Left colon (tissue), 2 donors: ENCODE data around the gene PDE5A. TPM values are rescaled to one million over a fixed set of nuclear protein-coding genes. Genes with fewer than 3 reads are reported as not detected.
"Not testable (repeated sequence)": the region's sequence is repeated elsewhere in the genome, so short reads cannot be mapped to it uniquely, and the experiment has no call there.

ENCODE experiments used
- ATAC-seq: fragments of 200-7000 bp; cut with Tn5 transposase; one replicate; pipeline ENCODE4 v1.9.1; 2020; ENCODE audit warnings: mild to moderate bottlenecking, moderate library complexity
- DNase-seq, 2 donors: peaks; one replicate each; pipeline ENCODE4 v3.0.0-alpha.2; 2020
- intact Hi-C, 2 donors: fragments of 100-400 bp; cut with DNase I in 1 of 2; cut with micrococcal nuclease in 1 of 2; formaldehyde crosslinking; loops; one replicate each; pipeline versions ENCODE4 v1.11.2 to v1.14.0; 2022; cut with DNase I, micrococcal nuclease
- long read RNA-seq: library from polyadenylated mRNA; unstranded; transcript quantifications from one replicate; pipeline ENCODE4 v2.0.0, GENCODE V29; 2021
- total RNA-seq, 2 donors: library from RNA; stranded (reverse); fragmentation: NEBNext Ultra II Directional; extraction: Animal tissue kit (Norgen Biotek cat#: 25700); gene quantifications; one replicate each; pipeline ENCODE4 v1.2.1, GENCODE V29; 2021
- donor health status: DM: no; HTN: no; CAD: no.
- donor health status: DM: yes; HTN: yes; CAD: no.

The PDE5A gene
- total RNA-seq = 10 to 100 TPM; 30.7 to 53.6 TPM
- long read RNA-seq, partial matches to known transcripts = 9 of 12 reads
- long read RNA-seq, other reads (novel, unspliced or antisense) = 2 of 12 reads

DNA sequence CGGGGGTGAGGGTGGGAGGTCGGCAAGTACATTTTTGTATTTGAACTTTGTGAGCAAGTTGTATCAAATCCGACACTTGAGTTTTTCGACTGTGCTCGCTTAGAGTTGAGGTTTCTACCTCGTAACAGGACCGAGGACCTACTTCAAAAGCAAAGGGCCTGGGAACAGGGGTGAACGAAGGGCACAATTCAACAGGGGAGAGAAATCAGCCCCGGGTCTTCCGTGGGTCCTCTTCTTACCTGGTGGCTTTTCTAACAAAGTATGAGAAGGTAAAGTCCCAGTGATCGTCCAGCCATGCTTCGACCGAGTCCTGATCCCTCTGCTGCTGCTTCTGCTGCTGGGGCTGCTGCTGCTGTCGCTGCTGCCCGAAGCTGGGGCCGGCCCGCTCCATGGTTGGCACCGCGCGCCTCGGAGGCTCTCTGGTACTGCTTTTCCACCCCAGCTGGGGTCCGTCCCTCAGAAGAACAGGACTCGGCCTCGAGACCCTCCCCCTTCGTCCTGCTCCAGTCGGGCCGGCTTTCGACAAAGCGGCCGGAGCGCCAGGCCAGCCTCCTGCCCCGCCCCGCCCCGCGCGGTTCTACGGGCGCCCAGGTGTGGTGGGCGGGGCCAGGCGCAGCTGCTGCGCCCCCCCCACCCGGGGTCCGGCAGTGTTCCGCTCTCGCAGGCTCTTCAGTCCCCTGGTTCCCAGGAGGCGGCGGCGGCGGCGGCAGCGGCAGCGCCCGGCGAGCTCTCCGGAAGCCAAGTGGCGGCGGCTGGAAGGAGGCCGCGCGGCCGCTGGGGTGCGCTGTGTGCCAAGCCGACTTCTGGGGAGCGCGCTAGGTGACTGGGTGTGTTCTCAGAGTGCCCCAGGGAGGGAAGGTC lies at the start of gene PDE5A:
TSS of gene PDE5A (minus strand) at position 524 of the 861 bp plus-strand sequence. CDS start at position 391, 133 bp downstream.
- DNase-seq = peak; percentile 82 to 86
- intact Hi-C loops = no loop called here
- peak; percentile 86 for ATAC-seq

DNA sequence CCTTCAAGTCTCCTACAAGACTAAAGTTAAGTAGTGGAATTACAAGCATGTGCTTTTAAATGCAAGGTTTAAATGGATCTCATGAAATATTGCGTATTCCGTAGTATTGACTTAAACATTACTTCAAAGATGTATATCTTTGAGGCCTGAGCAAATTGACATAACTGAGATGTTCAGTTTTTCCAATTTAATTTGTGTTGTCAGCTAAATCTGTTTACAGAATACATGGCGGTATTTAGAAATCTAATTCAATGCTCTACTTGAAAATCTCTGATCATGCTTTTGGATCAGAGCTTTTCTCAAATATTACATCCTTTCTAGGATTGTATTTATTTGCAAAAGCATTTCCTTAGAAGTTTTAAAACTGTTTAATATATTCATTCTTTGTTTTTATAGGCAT lies 47.5 kb upstream of the PDE5A start:
- DNase-seq = no peak
- intact Hi-C loops = no loop called here
- ATAC-seq = no peak

DNA sequence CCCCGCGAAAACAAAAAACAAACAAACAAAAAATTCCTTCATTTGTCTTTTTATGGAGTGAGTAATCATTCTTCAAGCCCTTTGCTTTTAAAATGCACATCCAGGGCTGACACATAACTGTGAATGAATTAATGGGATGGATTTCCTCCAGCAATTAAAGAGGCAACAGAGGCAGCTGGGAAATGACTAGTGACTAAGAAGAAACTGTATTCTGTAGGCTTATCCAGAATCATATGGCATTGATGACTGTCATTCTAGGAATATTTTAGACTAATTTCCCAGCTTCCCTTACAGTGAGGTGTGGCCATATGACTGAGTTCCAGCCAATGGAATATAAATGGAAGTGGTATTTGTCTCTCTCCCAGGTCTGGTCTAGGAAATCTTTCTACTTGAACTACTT lies 46.8 kb upstream of the PDE5A start:
- intact Hi-C loops = no loop called here
- DNase-seq (no peak), ATAC-seq (no peak)

DNA sequence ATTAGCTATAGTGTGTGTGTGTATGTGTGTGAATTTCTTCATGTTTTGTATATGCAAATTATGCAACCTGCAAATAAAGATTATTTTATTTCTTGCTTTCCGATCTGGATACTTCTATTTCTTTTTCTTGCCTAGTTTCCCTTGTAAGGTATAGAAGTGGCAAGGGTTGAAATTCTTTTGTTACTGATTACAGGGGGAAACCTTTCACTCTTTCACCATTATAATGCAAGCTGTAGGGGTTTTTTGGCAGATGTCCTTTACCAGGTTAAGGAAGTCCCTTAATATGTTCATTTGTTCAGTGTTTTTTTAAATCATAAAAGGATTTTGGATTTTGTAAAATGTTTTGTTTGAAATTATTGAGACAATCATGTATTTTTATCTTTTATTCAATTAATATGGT lies 44.3 kb upstream of the PDE5A start:
- intact Hi-C loops = no loop called here

DNA sequence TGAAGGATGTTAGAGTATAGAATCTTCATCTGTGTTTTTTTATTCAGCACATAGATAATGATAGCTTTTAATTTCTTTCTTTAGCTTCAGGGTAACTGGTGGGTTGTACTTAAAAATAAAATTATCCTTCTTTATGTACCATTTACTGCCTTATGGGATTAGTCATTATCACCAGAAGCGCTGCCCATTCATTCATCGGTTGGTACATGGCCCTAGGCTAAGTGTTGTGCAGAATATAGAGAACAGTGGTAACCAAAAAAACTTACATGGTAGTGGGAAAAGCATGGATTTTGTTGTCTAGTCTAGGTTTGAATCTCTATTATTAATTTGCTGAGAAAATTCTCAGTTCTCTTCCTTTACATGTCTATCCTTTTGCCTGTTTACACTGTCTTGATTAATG lies 43.5 kb upstream of the PDE5A start:
- DNase-seq (no peak), ATAC-seq (no peak)
- intact Hi-C loops = no loop called here

More for the DNA sequence above, 44.3 kb upstream of the PDE5A start:
- no peak for DNase-seq
- no peak for ATAC-seq

DNA sequence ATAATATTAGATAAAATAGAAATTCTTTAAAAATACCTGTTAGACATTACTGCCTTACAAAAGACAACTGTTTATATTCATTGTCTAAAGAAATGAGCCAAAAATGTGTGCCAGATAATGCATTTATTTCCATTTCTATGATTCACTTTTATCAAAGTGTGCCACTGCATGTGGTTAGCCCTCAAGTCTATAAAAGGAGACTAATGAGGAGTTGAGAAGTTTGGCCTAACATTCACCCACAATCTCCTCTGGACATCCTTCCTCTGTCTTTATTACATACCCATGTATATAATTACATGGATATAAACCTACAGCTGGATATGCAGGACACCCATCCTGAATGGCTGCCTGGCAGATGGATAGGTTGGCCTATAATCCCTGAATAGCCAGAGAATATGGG lies 42.6 kb upstream of the PDE5A start:
- intact Hi-C loops = no loop called here
- ATAC-seq = no peak
- DNase-seq = no peak

DNA sequence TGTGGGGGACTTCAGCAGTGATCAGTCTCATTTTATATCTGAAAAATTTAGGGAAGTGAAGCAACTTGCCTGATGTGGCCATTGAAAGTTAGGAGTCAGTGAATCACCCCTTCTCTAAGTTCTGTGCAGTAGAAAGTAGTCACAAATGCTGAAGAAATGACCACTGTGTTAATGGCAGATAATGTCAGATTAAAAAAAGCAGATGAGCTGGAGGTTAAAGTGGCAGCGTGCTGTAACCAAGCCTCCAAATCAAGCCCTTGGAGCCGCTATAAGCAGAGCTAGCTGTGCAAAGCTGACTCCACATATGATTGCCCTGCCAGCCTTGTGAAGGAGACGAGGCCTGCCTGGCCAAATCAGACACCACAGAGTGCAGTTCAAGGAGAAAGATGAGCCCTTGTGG lies 39.2 kb upstream of the PDE5A start:
- intact Hi-C loops = no loop called here
- ATAC-seq = no peak
- DNase-seq = no peak

DNA sequence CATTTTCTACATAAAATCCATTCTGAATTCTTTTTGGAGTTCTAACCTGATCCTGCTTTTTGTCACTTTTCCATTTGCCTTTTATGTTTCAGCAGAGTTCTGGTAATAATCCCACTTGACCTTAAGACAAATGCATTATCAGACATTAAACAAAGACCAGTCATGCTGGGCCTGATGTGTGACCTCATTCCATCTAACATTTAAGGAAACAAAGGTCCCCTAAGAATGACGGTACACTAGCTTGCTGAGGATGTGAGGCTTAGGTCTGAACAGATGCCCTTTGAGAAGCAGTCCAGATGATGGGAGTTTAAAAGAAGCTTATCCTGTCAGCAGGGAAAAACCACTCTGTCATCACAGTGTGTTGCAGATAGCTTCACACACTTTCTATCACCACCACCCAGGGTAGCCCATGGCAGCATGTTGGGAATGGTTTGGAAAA lies 38.1 kb upstream of the PDE5A start:
- intact Hi-C loops = no loop called here
- DNase-seq (no peak), ATAC-seq (no peak)

DNA sequence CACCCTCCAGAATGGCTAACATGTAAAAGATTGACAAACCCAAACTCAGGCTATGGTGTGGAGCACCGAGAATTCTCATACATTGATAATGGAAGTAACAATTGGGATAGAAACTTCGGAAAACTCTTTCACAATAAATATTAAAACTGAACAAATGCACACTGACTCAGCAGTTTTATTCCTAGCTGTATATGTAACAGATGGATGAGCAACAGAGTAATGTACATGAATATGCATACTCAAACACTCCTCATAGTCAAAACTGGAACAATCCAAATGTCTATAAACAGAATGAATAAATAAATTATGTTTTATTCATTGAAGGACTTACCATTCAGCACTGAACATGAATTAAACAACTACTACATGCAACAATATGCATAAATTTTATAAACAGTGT lies 37.1 kb upstream of the PDE5A start:
- DNase-seq (no peak), ATAC-seq (no peak)
- intact Hi-C loops = no loop called here

DNA sequence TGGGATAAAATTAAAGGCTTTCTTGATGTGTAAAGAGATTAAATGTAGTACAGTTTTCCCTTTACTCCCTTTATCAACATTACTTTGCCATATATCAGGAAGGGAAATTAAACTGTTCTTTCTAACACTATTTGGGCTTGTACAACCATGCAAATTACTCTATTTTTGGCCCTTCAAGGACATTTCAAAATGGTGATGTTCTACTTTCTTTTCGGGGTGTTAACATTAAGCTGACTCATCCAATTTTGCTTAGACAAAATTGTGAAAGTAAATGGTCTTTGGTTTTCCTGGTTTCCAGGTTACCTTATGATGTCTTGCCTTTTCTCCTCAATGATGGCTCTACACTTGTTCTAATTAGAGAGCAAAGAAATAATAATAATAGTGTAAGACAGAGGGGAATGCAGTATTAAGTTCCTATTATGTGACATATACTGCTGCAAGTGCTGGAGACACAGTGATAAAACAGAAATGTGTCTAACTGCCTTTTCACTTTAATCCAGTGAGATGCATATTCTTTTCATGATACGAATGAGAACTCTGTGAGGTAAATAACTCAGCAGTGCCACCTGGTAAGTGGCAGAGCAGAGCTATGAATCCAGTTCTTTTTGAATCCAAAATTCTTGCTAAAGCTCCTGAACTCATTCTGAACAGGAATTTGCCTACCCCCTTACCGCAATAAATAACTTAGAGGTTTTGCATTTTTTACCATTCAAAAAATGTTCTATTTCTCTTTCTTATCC lies 35.7 kb upstream of the PDE5A start:
- intact Hi-C loops = no loop called here
- DNase-seq = no peak
- no peak for ATAC-seq

DNA sequence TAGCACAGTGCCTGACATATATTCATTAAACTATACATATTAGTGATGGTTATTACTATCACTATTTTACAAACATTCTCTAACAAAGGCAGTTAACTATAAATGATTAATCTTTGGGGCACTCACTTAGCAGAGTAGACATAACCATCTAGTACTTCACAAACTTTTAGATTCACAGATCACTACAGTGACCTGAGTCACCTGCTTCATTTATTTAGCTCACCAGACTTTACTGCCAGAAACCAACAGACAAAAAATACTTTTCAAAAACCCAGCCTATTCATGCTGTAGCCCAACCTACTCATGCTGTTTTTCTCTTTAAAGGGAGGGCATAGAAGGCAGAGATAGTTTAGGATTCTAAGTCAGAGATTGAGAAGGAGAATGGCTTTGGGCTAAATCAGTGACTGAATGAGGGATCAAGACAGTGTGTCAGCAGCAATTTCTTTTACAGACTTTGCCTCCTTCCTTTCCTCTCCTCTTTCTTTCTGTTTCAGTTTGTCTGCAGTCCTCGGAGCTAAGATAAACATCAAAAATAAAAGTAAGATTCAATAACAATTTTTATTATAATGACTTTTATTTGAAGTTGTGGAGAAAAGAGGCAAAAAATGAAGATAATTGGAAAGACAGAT lies 34.7 kb upstream of the PDE5A start:
- ATAC-seq = peak; percentile 61
- DNase-seq = no peak
- intact Hi-C loops = no loop called here

DNA sequence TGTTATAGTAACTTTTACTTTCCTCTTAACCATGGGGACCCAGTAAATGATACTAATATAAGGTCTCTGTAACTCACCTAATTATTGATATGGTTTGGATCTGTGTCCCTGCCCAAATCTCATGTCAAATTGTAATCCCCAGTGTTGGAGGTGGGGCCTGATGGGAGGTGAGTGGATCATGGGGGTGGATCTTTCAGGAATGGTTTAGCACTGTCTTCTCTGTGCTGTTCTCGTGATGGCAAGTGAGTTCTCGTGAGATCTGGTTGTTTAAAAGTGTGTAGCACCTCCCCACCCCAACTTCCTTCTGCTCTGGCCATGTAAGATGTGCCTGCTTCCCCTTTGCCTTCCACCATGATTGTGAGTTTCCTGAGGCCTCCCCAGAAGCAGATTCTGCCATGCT lies 34.0 kb upstream of the PDE5A start:
- ATAC-seq, DNase-seq, intact Hi-C loops: not testable (repeated sequence)

DNA sequence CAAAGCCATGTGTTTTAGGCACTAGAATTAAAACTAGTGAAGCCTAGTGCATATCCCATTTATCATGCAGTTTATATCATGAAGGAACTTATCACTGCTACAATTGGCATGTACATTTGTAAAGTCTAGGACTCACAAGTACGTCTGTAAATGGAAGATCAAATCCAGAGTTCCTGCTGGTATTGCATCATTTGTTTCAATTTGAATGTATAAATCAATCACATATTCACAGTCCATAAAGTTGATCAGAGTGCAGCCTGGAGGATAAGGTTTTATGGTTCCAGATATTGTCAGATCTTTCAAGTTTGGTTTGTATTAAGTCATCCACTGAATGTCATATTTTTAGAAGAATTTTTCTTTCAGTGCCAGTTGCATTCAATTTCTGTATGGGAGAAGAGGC lies 32.6 kb upstream of the PDE5A start:
- ATAC-seq (peak; percentile 52), DNase-seq (no peak)
- intact Hi-C loops = no loop called here

DNA sequence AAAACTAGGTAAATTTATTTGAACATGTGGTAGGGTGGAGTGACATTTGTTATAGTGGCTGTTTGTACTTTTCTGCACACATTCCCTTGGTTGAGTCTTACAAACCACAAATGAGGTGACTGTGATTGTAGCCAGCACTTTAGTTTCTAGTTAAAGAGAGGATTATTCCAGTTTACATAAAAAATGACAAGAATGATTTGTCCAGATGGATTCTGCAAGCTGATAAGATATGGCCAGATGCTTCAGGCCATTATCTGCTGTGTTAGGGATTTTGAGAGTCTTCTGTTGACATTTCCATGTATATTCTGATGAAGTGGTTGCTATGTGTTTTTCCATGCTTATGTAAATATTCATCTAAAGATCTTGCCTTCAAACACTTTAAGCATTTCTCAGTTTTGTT lies 31.0 kb upstream of the PDE5A start:
- intact Hi-C loops = no loop called here
- DNase-seq (no peak), ATAC-seq (no peak)

DNA sequence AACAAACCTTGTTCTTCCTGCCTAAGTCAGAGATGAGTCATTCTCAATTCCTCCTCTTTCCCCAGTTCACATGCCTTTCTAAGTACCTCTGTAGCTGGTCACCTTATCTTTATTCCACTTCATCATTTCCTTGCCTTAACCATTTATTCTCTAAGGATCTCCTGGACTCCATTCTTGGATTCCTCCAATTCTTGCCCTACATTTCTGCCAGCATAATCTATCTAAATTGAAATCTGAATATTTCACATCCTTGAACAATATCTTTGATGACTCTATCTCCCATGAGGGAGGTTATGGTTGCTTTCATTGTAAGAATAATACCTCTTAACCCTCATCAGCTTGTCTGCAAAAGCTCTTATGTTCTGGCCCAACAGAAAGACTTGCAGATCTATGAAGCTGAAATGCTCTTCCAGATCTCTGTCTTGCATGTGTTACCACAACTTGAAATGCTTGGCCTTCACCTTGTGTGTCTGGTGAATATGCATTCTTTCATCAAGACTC lies 28.6 kb upstream of the PDE5A start:
- ATAC-seq = no peak
- intact Hi-C loops = no loop called here
- no peak for DNase-seq

DNA sequence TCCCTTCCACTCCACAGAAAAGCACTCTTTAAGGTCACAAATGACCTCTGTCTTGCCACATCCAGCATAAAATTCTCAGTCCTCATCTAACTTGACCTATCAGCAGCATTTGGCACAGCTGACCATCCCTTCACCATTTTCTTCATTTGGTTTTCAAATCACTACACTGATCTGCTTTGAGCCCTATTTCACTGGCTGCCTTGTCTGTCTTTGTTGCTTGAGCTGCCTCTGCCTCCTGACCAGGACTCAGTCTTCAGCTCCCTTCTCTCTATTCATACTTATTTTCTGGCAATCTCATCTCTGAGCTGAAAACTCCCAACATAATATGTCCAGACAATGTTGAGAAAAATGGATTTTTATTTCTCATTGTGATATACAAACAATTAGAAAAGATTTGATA lies 27.7 kb upstream of the PDE5A start:
- intact Hi-C loops = no loop called here
- DNase-seq (no peak), ATAC-seq (no peak)

DNA sequence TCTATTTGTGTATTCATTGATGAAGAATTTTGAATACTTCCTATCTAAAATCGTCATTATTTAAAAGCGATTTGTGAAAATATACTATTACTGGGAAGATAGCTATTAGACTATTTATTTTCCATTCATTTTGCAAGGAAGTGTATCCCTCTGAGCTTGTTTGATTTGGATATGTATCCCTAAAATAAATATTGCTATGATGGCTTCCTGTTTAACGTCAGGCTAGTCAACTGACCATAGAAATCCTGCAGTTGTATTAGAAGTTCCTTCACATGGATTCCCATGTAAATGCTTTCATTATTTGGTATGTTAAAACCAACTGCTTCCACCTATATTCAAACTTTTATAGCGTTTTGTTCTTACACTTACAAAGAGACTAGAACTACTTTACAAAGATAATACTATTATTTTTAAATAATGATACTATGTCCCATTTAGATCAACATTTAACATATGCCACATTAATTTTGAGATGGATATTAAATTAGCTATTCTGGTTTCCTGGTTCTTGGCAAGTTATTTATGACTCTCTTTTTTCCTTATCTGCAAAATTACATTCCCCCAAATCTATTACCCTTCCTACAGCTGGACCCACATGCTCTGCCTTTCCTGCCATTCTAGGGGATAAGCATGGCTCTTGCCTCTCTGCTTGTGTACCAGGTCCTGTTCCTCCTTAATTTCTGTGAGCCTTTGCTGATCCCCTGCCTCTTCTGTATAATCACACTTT lies 26.7 kb upstream of the PDE5A start:
- intact Hi-C loops = no loop called here
- DNase-seq (no peak), ATAC-seq (no peak)

DNA sequence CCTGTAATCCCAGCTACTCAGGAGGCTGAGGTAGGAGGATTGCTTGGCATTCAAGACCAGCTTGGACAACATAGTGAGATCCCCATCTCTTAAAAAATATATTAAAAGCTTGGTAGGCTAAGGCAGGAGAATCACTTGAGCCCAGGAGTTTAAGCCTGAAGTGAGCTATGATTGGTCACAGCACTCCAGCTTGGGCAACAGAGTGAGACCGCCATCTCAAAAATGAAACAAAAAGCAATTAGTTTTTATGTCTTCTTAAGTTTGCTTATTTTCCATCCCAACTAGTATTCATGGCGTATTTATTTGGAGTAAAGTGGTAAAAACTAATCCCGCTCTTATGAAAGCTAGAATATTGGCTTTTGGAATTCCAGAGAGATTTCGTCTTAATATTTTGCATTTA lies 25.4 kb upstream of the PDE5A start:
- intact Hi-C loops = no loop called here
- ATAC-seq (no peak), DNase-seq (no peak)

DNA sequence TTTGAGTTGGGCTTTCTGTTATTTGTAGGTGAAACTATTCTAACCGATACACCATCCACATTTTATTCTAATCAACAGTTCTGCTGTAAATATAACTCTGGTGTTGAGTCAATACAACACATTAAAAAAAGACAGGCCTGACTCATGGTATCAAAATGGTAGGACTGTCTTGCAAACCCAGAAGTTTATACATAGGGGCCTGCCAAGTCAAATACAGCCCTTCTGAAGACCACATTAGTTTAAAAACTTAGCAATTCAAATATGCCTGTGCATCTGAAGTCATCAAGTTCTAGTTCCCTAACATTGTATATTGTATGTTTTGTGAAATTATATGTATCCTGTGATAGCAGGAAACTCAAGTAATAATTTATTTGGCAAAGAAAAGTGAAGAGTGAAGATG lies 24.4 kb upstream of the PDE5A start:
- ATAC-seq = no peak
- DNase-seq = no peak
- intact Hi-C loops = no loop called here
